NB4 (cell line): ENCODE measurements around the gene MAGEF1.

Source experiments
- DNase-seq: peaks from one replicate; pipeline ENCODE4 v3.0.0; 2010; ENCODE audit warnings: low read depth
- H3K4me3 ChIP-seq: one replicate; pipeline ENCODE4 v1.5.1; 2011; ENCODE audit warnings: mild to moderate bottlenecking, low read depth, low read length, moderate library complexity
- MYC ChIP-seq: IDR thresholded peaks from 2 replicates; pipeline ENCODE4 v1.6.1; 2011; ENCODE audit warnings: low read depth, low read length
- POLR2A ChIP-seq: IDR thresholded peaks from 2 replicates; pipeline ENCODE4 v1.6.1; 2011; ENCODE audit warnings: mild to moderate bottlenecking; ENCODE audit not compliant: insufficient read length; ENCODE audit errors: extremely low read depth
- TF ChIP-seq, protein P1 (sequence below): IDR thresholded peaks from one replicate; pipeline ENCODE4 v1.5.1; 2012; ENCODE audit warnings: low read depth, low read length
- TF ChIP-seq, protein P2 (sequence below): IDR thresholded peaks from 2 replicates; pipeline ENCODE4 v1.6.1; 2011; ENCODE audit warnings: low read depth, low read length

Gene MAGEF1

DNA sequence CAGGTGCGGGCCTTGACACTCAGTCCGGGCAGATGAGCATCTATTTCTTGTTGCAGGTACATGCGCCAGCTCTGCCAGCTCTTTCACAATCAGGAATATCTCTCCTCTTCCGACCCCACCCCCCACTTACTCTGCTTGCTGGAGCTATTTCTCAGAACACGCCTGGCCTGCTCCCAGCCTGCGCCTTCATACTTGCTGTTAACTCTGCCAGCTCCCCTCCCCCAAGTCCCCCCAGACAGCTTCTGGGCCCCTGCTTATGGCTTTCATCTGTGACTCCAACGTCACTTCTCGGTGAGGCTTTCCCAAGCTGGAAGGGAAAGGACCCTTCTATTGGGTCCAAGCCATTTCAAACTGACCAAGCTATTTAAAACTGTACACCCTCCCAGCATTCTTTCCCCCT, 15.2 kb downstream of the MAGEF1 start:
- H3K4me3 ChIP-seq, result no peak overlapping the region
- TF ChIP-seq, protein P1, sequence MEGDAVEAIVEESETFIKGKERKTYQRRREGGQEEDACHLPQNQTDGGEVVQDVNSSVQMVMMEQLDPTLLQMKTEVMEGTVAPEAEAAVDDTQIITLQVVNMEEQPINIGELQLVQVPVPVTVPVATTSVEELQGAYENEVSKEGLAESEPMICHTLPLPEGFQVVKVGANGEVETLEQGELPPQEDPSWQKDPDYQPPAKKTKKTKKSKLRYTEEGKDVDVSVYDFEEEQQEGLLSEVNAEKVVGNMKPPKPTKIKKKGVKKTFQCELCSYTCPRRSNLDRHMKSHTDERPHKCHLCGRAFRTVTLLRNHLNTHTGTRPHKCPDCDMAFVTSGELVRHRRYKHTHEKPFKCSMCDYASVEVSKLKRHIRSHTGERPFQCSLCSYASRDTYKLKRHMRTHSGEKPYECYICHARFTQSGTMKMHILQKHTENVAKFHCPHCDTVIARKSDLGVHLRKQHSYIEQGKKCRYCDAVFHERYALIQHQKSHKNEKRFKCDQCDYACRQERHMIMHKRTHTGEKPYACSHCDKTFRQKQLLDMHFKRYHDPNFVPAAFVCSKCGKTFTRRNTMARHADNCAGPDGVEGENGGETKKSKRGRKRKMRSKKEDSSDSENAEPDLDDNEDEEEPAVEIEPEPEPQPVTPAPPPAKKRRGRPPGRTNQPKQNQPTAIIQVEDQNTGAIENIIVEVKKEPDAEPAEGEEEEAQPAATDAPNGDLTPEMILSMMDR, result no peak
- TF ChIP-seq MYC, result no peak
- TF ChIP-seq, protein P2, sequence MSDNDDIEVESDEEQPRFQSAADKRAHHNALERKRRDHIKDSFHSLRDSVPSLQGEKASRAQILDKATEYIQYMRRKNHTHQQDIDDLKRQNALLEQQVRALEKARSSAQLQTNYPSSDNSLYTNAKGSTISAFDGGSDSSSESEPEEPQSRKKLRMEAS, result no peak
- no peak for TF ChIP-seq POLR2A
- DNase-seq, result no peak

DNA sequence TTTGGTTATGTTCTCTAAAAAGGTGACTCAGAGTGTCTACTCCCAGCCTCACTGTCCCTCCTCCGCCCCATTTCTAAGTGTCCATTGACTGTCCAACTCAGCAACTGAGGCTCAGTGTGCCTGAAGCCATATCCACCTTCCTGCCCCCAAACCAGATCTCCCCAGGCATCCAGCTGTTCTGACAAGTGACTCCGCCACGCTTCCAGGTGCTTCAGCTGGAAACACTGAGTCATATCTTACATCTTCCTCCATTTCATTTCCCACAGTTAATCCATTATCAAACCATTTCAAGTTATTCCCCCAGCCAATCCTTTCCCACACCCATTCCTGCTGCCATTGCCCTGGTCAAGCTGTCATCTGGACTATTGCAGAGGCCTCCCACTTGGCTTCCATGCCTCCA, 17.1 kb downstream of the MAGEF1 start:
- DNase-seq, result no peak
- TF ChIP-seq MYC (no peak), POLR2A (no peak)
- TF ChIP-seq, protein P1, result no peak
- TF ChIP-seq, protein P2, result no peak
- no peak overlapping the region for H3K4me3 ChIP-seq

DNA sequence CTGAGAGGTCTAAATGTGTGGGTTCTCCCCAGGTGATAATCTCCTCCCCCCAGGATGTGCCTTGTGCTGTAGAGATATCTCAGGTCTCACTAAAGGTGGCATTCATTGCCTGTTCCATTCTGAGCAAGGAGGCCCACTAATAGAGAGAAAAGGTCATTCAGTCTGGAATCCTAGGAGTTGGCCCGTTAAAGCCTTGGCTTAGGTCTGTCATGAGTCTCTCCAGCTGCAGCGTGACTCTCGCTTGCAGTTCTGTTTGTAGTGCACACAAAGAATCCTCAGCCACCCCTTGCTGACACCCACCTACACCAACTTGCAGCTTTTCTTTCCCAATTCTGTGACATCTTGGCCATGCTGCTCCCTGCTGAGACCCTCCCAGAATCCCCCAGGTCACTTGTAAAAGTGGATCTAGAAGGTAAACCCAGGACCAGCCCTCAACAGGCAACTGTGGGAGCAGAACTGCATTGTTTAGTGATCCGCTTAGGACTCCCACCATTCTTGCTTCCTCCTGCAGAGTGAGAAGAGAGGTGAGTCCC, 17.7 kb downstream of the MAGEF1 start:
- TF ChIP-seq MYC (no peak), POLR2A (no peak)
- TF ChIP-seq, protein P2, result no peak
- TF ChIP-seq, protein P1, result no peak

DNA sequence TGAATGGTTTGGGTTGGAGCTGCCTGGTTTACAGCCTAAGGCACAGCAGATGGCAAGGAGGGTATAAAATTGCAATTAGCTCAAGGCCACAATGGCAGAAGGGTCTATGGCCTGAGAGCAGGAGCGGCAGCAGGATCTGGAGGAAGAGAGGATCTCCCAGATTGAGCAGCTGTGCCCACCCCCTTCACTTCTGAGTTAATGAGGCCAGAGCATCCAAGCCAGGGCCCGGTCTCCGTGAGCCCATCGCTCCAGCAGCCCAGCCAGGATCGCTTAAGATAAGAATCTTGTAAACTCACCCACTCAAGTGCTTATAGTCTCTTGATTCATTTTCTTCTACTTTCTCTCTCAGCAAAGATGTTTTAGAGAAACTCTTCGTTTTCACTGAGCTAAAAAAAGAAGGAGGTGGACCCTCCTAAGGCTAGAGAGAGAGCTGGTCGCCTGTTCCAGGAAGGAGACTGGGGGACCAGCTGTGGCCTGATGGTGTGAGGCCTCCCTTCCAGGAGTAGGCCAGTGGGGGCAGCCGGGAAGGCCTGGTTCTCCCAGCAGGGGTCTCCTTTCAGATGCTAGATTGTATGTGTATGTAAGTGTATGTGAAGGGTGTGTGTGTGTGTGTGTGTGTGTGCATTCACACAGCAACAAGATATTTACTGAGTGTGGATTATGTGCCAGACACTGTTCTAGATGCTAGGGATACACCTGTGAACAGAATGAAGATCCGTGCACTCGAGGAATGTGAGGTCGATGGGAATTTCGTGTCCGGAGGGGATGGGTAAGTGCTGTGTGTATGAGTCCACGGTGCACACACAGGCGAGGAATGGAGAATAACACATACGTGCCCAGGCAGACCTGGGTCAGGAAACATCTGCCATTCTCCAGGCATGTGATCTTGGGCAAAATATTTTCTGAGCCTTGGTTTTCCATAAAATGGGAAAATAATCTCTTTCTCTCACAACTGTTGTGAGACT, 18.6 kb downstream of the MAGEF1 start:
- no peak for DNase-seq
- no peak overlapping the region for H3K4me3 ChIP-seq
- TF ChIP-seq POLR2A, result no peak
- no peak for TF ChIP-seq MYC
- TF ChIP-seq, protein P2, result no peak
- TF ChIP-seq, protein P1, result no peak

More for the DNA sequence above, 17.7 kb downstream of the MAGEF1 start:
- no peak for DNase-seq
- no peak overlapping the region for H3K4me3 ChIP-seq

DNA sequence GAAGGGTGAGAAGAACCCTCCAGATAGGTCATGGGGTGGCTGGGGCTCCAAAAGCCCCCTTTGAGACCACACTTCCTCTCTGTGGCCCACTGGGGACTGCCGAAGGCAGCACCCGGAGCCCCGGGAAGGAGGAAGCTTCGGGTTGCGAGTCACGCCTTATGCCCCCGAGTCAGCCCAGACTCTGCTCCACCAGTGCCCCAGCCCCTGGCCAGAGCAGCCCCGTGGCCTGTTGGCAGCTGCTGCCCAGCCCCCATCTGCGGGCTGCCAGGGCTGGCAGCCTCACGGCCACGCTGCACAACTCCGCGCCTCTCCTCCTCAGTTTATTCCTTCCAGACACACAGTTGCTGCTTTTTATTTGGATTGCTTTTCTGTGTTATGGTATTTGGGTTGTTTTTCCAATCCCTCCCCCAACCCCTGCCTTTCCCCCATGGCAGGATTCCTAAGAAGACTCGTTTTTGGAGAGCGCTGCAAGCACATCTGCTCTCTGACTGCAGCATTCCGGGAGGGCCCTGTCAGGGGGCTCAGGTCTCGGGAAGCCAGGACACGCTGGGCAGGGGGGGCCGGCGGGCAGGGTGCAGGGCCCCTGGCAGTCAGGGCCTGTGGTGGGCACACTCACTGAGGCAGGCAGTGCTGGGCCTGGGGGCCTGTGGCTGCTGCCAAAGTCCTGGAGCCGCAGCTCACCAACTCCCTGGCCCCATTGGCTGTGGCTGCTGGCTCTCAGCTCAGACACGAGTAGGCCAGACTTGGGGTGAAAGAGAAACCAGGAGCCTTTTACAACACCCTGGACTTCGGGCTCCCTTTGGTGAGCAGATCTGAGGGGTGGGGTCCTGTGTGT, 20.2 kb downstream of the MAGEF1 start:
- TF ChIP-seq, protein P2, result peak; percentile 33
- no peak for TF ChIP-seq POLR2A
- no peak for TF ChIP-seq MYC
- TF ChIP-seq, protein P1, result no peak
- DNase-seq, result peak; percentile 75
- no peak overlapping the region for H3K4me3 ChIP-seq
